ENCODE measurements around the gene SERTAD3.

- TF ChIP-seq CTCF (IDR thresholded peaks at IDR 0.05) = no peak
- no peak for TF ChIP-seq POLR2AphosphoS5 (IDR thresholded peaks at IDR 0.05)
These were observed 22.0 kb downstream of the SERTAD3 start for GRCh38 chr19:40421993-40422747.
